Right lobe of liver (tissue), 6 donors: ENCODE measurements around the gene FREY1. TPM values are rescaled to one million over a fixed set of nuclear protein-coding genes. Genes with fewer than 3 reads are reported as not detected.
"Not testable (repeated sequence)": the region's sequence is repeated elsewhere in the genome, so short reads cannot be mapped to it uniquely, and the experiment has no call there.

Experiments
- ATAC-seq, 4 donors: fragments of 200-7000 bp; cut with Tn5 transposase; one replicate each; pipeline ENCODE4 v1.9.1; 2020; ENCODE audit warnings: mild to moderate bottlenecking in 4 of 4, moderate library complexity in 4 of 4
- DNase-seq, 3 donors: peaks; one replicate each; pipeline ENCODE4 v3.0.0-alpha.2; 2020
- H3K27ac ChIP-seq, 3 donors: fragments of 200-600 bp; one replicate each; pipeline ENCODE4 v1.8.0; 2022
- H3K27me3 ChIP-seq, 2 donors: fragments of 200-600 bp; one replicate each; pipeline ENCODE4 v1.8.0; 2022
- H3K36me3 ChIP-seq, 4 donors: fragments of 200-600 bp; sonication (generic) in 1 of 4; one replicate each; pipeline versions ENCODE4 v1.5.1 to v1.8.0; 2017 to 2022; ENCODE audit warnings: control low read depth in 1 of 4
- H3K4me1 ChIP-seq, 4 donors: fragments of 200-600 bp; sonication (generic) in 1 of 4; one replicate each; pipeline versions ENCODE4 v1.5.1 to v1.8.0; 2017 to 2022; ENCODE audit warnings: control low read depth in 1 of 4
- H3K4me3 ChIP-seq, 3 donors: fragments of 200-600 bp; one replicate each; pipeline ENCODE4 v1.8.0; 2022
- H3K9me3 ChIP-seq, 4 donors: fragments of 200-600 bp; sonication (generic) in 1 of 4; one replicate each; pipeline versions ENCODE4 v1.5.1 to v1.8.0; 2017 to 2022; ENCODE audit warnings: control low read depth in 1 of 4
- POLR2A ChIP-seq: fragments of 450-650 bp; IDR thresholded peaks from one replicate; pipeline ENCODE4 v1.6.1; 2017; ENCODE audit warnings: antibody characterized with exemption, mild to moderate bottlenecking
- WGBS: methylation state at CpG from one replicate; pipeline ENCODE4 v1.1.6; 2018; ENCODE audit warnings: low coverage, low lambda C conversion rate; ENCODE audit not compliant: insufficient coverage; ENCODE audit errors: missing lambda C conversion rate; 5-methylcytosine and 5-hydroxymethylcytosine counted together
- intact Hi-C, 2 donors: fragments of 100-400 bp; cut with DNase I; formaldehyde crosslinking; loops; one replicate each; pipeline versions ENCODE4 v1.11.2 to v1.14.1; 2022
- total RNA-seq, 6 experiments: library from RNA; depleted of rRNA in 2 of 6; stranded (reverse); fragments of >200 nt in 2 of 6; fragmentation: NEBNext Ultra II Directional in 3 of 6; extraction: Animal tissue kit (Norgen Biotek cat#: 25700) in 3 of 6; gene quantifications; one replicate each; pipeline versions ENCODE4 v1.1.0 to v1.2.4, GENCODE V29; 2016 to 2023
- TF ChIP-seq, protein P1 (sequence below), 4 donors: fragments of 200-600 bp in 3 of 4; fragments of 450-650 bp in 1 of 4; IDR thresholded peaks; one replicate each; pipeline versions ENCODE4 v1.5.1 to v1.8.0; 2016 to 2022; ENCODE audit warnings: antibody characterized with exemption in 4 of 4, mild to moderate bottlenecking in 2 of 4
- donor health status: DM: no; HTN: yes; CAD: no.
- donor health status: DM: no; HTN: no; CAD: no.
- donor health status: DM: no; HTN: no; CAD: no.
- donor health status: DM: no; HTN: yes; CAD: no.
- donor health status: DM: no; HTN: yes; CAD: no.

Gene FREY1
- total RNA-seq, 6 experiments from 2014 or later, result 0.40 to 0.90 (median 0.42) TPM; not detected in 3

DNA sequence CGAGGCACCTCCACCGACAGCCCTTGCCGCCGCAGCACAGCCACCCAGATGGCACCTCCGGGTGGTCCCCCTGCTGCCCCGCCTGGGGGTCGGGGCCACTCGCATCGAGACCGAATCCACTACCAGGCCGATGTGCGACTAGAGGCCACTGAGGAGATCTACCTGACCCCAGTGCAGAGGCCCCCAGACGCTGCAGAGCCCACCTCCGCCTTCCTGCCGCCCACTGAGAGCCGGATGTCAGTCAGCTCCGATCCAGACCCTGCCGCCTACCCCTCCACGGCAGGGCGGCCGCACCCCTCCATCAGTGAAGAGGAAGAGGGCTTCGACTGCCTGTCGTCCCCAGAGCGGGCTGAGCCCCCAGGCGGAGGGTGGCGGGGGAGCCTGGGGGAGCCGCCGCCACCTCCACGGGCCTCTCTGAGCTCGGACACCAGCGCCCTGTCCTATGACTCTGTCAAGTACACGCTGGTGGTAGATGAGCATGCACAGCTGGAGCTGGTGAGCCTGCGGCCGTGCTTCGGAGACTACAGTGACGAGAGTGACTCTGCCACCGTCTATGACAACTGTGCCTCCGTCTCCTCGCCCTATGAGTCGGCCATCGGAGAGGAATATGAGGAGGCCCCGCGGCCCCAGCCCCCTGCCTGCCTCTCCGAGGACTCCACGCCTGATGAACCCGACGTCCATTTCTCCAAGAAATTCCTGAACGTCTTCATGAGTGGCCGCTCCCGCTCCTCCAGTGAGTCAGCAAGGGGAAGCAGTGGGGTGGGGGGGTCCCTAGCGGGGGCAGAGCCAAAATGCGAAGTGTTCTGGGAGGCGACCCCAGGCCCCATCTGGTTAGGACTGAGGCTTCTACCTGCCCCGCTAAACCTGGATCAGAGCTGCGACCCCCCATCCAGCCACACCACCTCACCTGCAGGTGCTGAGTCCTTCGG, 4.4 kb downstream of the FREY1 start:
- WGBS, result 90% methylated on average over 8 of the region's 56 CpGs

DNA sequence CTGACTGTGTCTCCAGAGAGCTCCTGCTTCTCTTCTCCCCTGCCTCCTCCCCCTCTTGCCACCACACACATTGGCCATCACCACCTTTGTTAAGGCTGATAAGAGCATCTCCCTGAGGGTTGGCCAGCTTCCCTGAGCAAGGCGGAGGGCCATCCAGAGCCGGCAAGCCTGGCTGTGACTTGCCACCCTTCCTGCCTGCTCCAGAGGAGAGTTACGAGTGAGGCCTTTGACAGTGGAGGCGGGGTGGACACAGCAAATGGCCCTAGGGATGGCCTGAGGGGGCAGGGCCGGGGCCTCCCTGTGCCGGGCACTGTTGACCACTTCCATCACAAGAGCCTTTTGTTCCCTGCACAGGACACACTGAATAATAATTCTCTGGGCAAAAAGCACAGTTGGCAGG, 5.4 kb downstream of the FREY1 start:
- H3K27ac ChIP-seq, result no peak overlapping the region
- ATAC-seq (no peak), DNase-seq (no peak)
- WGBS, result no CpG with 5 or more reads among the region's 6 CpGs
- intact Hi-C loops, result no loop called here
- no peak overlapping the region for H3K4me3 ChIP-seq
- TF ChIP-seq, protein P1, sequence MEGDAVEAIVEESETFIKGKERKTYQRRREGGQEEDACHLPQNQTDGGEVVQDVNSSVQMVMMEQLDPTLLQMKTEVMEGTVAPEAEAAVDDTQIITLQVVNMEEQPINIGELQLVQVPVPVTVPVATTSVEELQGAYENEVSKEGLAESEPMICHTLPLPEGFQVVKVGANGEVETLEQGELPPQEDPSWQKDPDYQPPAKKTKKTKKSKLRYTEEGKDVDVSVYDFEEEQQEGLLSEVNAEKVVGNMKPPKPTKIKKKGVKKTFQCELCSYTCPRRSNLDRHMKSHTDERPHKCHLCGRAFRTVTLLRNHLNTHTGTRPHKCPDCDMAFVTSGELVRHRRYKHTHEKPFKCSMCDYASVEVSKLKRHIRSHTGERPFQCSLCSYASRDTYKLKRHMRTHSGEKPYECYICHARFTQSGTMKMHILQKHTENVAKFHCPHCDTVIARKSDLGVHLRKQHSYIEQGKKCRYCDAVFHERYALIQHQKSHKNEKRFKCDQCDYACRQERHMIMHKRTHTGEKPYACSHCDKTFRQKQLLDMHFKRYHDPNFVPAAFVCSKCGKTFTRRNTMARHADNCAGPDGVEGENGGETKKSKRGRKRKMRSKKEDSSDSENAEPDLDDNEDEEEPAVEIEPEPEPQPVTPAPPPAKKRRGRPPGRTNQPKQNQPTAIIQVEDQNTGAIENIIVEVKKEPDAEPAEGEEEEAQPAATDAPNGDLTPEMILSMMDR (IDR thresholded peaks at IDR 0.05), result no peak
- TF ChIP-seq POLR2A, result no peak
- H3K9me3 ChIP-seq, result no peaks in the 10 kb centered on the region
- H3K27me3 ChIP-seq, result no peaks in the 10 kb centered on the region
- no peaks in the 10 kb centered on the region for H3K36me3 ChIP-seq
- H3K4me1 ChIP-seq, result peaks cover 0 to 5% (median 2%) of the 10 kb centered on the region in 4 donors

More for the DNA sequence above, 4.4 kb downstream of the FREY1 start:
- H3K4me3 ChIP-seq, result no peak overlapping the region
- no peak for ATAC-seq
- H3K9me3 ChIP-seq, result no peaks in the 10 kb centered on the region
- no peak overlapping the region for H3K27ac ChIP-seq
- no peaks in the 10 kb centered on the region for H3K27me3 ChIP-seq
- H3K4me1 ChIP-seq, result peaks cover 0 to 5% (median 2%) of the 10 kb centered on the region in 4 donors
- DNase-seq, result no peak
- intact Hi-C loops, result no loop called here
- TF ChIP-seq POLR2A, result no peak
- TF ChIP-seq, protein P1 (IDR thresholded peaks at IDR 0.05), result no peak
- H3K36me3 ChIP-seq, result no peaks in the 10 kb centered on the region

DNA sequence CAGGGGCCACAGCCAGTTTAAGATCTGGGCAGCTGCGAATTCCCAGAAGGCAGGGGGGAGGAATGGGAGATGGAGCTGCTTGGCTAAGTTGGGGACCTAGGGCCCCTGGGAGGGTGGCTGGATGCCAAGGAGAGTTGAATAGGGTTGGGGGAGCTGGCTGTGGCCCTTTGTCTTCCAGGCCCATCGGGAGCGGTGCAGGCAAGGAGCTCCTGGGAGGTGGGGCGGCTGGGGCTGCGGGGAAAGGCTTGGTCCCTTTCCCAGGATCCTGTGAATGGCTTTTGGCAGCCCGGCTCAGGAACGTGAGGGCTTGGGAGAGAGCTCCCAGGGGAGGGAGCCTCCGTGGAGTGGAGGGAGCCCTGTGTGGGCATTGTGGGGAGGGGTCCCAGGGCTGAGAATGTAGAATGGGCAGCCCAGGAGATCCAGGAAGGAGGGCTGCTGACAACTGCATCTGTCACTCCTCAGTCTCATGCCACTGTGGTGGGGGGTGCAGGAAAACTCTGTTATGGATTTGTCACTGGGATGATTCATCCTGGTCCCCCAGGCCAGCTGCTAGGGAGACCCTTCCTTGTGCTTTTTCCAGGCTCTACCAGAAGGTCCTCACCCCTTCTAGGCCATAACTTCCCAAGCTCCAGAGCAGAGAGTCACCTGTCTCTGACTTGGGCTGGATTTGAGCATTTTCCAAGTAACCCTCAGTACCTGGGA, 6.0 kb downstream of the FREY1 start:
- Histone ChIP-seq H3K4me3 (no peak overlapping the region), H3K36me3 (no peaks in the 10 kb centered on the region), H3K27me3 (no peaks in the 10 kb centered on the region), H3K4me1 (peaks cover 0 to 5% (median 2%) of the 10 kb centered on the region in 4 donors), H3K27ac (no peak overlapping the region), H3K9me3 (no peaks in the 10 kb centered on the region)
- 63% methylated on average over 3 of the region's 8 CpGs for WGBS
- ATAC-seq (no peak), DNase-seq (no peak)
- TF ChIP-seq, protein P1 (IDR thresholded peaks at IDR 0.05), result no peak
- no peak for TF ChIP-seq POLR2A
- intact Hi-C loops, result no loop called here

DNA sequence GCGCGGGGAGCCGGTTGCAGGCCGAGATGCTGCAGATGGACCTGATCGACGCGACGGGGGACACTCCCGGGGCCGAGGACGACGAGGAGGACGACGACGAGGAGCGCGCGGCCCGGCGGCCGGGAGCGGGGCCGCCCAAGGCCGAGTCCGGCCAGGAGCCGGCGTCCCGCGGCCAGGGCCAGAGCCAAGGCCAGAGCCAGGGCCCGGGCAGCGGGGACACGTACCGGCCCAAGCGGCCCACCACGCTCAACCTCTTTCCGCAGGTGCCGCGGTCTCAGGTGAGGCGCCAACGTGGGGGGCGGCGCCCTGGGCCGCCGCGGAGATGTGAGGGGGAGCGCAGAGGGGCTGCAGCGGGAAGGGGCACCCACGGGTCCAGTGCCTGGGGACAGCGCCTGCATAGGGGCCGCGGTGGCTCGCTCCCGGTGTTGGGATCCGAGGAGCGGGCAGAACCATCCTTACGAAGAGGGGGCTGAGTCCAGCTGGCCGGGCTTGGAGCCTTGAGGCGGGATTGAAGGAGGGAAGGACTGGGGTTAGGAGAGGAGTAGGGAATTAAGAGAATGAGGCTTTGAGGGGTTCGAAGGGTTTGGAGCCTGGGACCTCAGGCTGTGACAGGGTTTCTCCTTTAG, 6.8 kb downstream of the FREY1 start:
- intact Hi-C loops, H3K27ac ChIP-seq, H3K9me3 ChIP-seq, H3K36me3 ChIP-seq, DNase-seq, H3K27me3 ChIP-seq, H3K4me1 ChIP-seq: not testable (repeated sequence)
- peak; percentile 4 to 46 (median 23) for ATAC-seq
- WGBS, result 24% methylated on average over 16 of the region's 59 CpGs
- H3K4me3 ChIP-seq, result peak overlapping the region; percentile 42 to 59 (median 50)
